CD4-positive, alpha-beta T cell treated with Interleukin-17A for 4 hours (primary cell): Measurements from ENCODE around the gene TAF11L2.
"Not testable (repeated sequence)": the region's sequence is repeated elsewhere in the genome, so short reads cannot be mapped to it uniquely, and the experiment has no call there.

Experiments used
- DNase-seq: peaks from one replicate; pipeline ENCODE4 v3.0.0-alpha.2; 2020; ENCODE audit warnings: mixed read lengths

Gene TAF11L2

DNA sequence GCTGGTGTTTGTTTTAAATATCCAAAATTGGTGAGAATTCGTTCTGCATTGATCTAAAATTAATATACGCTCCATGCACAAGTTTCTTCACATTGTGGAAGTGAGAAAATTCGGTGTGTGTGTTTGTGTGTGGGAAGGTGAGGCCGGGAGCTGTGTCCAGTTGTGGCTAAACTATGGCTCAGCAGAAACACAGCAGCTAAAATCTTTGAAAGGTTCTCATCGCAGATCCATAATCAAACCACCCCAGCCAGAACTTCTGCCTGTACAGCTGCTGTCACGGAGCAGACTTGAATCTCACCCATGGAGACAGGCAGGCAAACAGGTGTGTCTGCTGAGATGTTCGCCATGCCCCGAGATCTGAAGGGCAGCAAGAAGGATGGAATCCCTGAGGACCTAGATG lies at the start of gene TAF11L2:
TAF11L2 (plus strand) TSS at position 301 of the 400 bp plus-strand sequence.
- not testable (repeated sequence) for DNase-seq

DNA sequence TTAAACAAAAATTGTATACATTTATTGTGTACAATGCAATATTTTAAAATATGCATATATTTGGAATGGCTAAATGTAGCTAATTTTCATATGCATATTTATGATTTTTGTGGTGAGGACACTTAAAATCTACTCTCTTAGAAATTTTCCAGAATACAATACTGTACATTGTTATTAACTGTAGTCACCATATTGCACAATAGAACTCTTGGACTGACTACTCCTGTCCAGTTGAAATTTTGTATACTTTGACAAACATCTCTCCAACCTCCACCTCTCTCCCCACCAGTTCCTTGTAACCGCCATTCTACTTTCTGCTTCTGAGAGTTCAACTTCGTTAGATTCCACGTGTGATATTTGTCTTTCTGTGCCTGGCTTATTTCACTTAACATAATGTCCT lies 49.2 kb upstream of the TAF11L2 start:
- no peak for DNase-seq

DNA sequence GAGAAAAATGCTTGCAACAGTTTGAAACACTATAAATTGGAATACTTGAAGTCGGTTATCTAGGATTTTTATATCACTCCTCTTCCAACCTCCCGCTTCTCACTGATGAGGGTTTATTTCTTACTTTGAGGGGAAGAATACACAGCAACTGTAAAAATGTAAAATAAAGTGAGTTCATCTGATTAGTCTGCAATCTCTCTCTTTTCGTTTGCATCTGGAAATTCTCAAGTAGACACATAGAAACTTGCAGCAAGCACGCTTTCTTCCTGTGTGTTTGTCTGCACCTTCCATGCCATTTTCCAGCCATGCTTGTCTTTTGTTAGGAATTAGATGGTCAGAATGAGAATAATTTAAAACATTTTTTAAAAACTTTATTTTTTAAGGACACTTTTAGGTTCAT lies 45.1 kb upstream of the TAF11L2 start:
- no peak for DNase-seq

DNA sequence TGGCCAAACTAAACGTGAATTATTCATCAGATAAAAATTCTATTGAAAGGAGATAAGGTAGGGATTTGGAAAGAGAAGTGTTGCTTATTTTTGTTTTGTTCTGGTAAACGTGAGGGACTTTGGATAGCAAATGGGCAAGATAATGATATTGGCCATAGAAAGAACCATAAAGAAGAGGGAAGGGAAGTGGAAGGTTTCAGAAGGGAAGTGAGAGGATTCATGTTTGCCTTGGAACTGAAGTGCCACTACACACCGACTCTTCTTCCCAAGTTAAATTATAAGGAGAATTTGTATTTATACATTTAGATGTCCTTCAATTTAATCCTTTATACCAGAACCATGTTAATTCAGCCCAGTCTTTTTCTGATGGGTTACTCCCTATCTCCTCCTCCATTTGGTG lies 42.1 kb upstream of the TAF11L2 start:
- no peak for DNase-seq

DNA sequence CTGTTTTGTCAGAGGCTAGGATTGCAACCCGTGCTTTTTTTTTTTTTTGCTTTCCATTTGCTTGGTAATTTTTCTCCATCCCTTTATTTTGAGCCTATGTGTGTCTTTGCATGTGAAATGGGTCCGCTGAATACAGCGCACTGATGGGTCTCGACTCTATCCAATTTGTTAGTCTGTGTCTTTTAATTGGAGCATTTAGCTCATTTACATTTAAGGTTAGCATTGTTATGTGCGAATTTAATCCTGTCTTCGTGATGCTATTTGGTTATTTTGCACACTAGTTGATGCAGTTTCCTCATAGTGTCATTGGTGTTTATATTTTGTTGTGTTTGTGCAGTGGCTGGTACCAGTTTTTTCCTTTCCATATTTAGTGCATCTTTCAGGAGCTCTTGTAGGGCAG lies 36.2 kb upstream of the TAF11L2 start:
- no peak for DNase-seq

DNA sequence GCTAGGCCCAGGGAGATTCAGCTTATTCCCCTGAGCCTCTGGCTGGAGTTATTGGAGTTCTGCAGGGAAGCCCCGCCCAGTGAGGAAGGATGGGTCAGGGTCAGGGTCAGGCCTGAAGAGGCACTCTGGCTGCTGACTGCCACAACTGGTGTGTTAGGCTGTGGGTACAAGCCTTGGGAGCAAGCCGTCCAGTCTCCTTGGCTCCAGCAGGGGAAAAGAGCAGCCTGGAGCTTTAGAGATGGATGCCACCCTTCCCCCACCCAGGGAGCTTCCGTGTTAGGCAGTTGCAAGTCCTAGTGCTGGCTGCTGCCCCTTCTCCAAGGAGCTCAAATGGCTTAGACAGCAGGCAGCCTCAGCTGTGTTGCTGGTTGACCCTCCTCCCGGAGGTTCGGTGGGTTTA lies 34.4 kb upstream of the TAF11L2 start:
- DNase-seq = no peak

DNA sequence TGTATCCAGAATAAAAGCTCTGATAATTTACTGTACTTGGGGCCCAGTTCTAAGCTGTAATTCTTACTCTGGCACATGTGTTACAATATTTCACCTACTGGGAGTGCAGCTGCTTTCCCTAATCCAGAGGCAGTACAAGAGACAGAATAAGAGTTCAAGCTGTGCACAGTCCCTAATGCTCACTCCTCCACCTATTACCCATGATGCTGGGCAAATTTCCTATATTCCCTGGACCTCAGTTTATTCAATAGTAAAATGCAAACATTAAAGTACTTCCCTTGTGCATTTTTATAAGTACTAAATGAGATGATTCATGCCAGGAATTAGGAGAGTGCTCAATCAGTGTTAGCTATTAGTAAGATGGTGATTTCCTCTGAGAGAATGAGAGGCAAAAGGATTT lies 28.0 kb upstream of the TAF11L2 start:
- no peak for DNase-seq

DNA sequence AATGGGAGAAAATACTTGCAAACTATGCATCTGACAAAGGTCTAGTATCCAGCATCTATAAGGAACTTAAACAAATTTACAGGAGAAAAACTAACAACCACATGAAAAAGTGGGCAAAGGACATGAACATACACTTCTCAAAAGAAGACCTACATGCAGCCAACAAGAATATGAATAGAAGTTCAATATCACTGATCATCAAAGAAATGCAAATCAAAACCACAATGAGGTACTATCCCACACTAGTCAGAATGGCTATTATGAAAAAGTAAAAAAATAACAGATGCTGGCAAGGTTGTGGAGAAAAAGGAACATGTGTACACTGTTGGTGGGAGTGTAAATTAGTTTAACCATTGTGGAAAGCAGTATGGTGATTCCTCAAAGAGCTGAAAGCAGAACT lies 23.0 kb upstream of the TAF11L2 start:
- DNase-seq = not testable (repeated sequence)

DNA sequence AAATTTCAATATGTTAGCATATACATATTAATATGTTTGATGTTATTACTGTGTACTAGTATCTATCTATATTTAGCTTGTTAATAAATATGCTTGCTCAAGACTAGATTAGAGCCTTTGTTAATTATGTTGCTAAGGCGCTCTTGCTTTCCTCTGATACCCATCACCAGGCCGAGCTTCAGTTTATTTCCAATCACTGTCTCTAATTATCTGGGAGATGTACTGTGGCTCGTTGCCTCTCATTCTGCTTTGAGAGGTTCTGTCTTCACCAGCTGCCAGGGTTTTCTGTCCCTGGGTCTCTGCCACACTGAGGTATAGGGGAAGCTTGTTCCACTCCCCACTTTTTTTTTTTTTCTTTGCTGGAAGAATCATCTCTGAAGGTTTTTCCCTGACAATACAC lies 21.0 kb upstream of the TAF11L2 start:
- DNase-seq = no peak

DNA sequence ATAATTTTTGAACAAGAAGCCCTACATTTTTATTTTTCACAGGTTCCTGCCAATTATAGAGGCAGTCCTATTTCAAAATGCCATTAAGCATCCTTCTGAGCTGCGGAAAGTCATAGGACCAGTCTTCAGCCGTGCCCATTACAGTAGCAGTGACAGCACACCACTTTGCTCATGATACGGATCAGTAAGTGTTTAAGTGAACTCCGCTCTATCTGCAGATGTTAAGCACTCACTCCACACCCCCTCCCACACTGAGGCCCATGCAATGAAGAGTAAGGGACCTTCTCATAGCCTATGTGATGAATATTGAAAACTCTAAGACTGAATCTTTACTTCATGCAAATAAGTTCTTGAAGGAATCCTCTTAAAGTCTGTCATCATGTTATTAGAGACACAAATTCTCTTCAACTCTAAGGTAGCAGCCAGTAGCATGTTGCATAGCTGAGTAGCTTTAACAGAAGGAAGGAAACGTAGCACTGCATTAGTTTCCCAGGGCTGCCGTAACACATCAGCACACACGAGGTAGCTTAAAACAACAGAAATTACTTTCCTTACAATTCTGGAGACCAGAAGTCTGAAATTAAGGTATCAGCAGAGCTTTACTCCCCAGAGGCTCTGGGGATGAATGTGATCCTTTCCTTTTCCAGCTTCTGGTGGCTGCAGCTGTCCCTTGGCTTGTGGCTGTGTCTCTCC lies 20.3 kb upstream of the TAF11L2 start:
- DNase-seq = no peak

DNA sequence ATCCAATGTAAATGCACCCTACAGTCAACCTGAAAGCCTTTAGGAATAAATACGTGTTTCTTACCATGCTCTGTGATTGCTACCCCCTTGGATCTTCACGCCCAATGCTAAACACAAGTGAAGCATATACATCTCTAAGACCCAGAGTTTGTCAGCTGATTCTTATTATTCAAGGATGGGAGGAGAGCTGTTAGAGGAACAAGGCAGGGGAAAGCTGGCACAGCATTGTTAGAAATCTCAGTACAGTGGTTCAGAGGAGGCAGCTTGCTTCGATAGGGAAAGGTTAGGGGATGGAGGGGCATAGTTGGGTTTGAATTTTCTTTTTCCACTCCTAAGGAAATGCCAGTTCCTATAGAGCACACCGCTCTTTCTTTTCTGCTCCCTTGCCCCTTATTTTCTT lies 16.7 kb upstream of the TAF11L2 start:
- no peak for DNase-seq

DNA sequence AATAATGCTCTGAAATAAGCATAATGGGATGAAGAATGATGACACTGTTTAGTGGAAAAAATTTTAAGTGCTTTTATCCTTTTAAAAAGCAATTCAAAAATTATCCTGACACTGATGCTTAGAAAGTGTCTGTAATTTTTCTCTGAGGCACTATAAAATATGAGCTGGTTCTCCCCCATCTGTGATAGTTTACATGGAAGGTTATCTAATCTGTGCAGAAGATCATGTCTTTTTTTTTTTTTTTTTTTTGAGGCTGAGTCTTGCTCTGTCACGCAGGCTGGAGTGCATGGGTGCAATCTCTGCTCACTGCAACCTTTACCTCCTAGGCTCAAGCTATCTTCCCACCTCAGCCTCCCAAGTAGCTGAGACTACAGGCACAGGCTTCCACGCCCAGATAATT lies 15.2 kb upstream of the TAF11L2 start:
- DNase-seq = no peak

DNA sequence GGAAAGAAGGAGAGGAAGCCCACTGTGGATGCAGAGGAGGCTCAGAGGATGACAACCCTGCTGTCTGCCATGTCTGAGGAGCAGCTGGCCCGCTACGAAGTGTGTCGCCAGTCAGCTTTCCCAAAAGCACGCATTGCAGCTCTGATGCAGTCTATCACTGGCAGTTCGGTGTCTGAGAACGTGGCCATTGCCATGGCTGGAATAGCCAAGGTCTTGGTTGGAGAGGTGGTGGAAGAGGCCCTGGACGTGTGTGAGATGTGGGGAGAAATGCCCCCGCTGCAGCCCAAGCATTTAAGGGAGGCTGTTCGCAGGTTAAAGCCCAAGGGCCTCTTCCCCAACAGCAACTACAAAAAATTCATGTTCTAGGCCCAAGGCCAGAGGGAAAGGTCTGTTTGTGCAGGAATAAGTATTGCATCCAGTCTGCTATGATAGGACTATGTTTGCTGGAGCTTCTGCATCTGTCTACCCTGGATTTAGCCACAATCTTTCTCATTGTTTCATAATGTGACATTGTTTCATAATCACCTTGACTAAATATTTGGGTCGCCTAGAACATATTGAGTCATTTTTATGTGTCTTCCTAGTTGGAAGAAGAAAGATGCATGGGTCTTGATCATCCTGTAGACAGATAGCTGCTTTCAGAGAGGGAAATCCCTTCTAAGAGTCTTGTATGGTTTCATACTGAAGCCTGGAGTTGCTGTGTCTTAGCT lies 11.4 kb upstream of the TAF11L2 start:
- DNase-seq = not testable (repeated sequence)

DNA sequence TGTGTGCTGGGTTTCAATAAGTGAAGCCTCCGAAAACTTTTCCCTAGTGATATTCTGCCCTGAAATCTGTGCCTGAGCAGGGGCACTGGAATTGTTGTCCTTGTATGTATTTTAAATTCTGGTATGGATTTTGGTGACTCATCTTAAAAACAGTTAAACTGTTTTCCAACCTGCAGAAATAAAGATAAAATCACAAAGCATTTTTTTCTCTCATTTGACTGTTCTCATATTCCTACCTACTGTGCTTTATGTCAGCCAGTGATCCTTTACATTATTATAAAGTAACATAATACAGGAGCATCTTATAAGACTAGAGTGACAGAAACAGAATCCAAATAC lies 10.9 kb upstream of the TAF11L2 start:
- DNase-seq = no peak

DNA sequence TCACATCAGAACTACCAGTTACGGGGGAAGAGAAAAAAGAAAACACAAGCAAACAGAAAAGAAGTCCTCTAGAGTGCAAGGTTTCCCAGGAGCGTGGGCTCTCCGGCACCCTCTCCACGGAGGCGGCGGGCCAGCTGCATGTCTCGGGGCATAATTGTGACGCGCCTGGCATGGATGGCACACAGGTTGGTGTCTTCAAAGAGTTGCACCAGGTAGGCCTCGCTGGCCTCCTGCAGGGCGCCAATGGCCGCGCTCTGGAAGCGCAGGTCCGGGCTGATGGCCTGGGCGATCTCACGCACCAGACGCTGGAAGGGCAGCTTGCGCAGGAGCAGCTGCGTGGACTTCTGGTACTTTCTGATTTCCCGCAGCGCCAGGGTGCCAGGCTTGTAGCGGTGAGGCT lies 6.8 kb upstream of the TAF11L2 start:
- DNase-seq = not testable (repeated sequence)

DNA sequence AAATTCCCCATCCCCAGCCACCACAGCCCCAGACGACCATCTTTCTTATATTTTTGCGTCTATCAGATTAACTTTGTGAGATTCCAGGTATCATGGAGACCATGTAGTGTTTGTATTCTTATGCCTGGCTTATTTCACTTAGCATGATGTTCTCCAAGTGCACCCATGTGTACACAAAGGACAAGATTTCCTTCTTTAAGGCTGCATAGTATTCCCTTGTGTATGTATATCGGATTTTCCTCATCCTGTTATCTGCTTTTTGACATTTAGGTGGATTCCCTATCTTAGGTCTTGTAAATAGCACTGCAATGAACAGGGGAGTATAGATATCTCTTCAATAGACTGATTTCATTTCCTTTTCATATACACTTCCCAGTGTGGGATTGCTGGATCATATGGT lies 5.3 kb upstream of the TAF11L2 start:
- DNase-seq = no peak

DNA sequence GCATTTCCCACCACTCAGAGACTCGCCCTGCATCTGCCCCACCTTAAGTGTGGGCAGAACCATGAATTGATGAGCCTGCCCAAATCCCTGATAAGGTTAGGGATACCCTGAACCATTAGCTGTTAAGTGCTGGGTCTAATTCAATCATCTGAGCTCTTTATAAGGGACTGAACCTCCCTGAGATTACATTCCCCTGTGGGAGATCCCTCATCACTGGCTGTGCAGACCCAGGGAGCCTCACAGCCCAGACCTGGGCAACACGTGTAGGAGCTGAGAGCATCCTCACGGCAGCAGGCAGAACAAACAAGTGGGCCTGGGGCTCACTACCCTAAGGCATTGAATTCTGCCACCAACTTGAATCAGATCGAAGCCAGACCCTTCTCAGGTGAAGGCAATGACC lies 585 bp upstream of the TAF11L2 start:
- no peak for DNase-seq

DNA sequence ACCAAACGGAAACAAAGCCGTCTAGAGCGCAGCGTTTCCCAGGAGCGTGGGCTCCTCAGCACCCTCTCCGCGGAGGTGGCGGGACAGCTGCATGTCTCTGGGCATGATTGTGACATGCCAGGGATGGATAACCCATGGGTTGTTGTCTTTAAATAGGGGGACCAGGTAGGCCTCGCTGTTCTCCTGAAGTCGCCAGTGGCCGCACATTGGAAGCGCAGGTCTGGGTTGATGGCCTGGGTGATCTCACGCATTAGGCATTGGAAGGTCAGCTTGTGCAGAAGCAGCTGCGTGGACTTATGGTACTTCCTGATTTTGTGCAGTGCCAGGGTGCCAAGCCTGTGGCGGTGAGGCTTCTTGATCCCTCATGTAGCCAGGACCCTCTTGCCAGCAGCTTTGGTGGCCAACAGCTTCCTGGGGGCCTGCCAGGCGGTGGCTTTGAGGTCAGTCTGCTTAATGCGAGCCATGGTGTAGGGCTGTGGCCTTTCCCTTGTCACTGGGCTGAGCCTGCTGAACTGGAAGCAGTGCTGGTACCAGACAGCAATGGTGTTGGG lies 13.8 kb downstream of the TAF11L2 start:
- DNase-seq = no peak

DNA sequence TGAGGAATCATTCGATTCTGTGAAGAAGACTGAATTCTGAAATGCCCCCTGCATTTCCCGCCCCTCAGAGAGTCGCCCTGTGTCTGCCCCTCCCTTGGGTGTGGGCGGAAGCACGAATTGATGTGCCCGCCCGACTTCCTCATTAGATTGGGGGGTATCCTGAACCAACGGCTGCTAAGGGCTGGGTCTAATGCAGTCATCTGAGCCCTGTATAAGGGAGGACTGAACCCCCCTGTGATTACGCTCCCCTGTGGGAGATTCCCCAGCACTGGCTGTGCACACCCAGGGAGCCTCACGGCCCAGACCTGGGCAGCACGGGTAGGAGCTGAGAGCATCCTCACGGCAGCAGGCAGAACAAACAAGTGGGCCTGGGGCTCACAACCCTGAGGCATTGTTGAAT lies 19.5 kb downstream of the TAF11L2 start:
- not testable (repeated sequence) for DNase-seq

DNA sequence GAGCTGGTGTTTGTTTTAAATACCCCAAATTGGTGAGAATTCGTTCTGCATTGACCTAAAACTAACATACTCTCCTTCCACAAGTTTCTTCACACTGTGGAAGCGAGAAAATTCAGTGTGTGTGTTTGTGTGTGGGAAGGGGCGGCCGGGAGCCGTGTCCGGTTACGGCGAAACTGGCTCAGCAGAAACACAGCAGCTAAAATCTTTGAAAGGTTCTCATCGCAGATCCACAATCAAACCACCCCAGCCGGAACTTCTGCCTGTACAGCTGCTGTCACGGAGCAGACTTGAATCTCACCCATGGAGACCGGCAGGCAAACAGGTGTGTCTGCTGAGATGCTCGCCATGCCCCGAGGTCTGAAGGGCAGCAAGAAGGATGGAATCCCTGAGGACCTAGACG lies 20.0 kb downstream of the TAF11L2 start, which contains the start of gene TAF11L3:
TAF11L3 (plus strand) TSS at position 301 of the 400 bp plus-strand sequence.
- DNase-seq = not testable (repeated sequence)

DNA sequence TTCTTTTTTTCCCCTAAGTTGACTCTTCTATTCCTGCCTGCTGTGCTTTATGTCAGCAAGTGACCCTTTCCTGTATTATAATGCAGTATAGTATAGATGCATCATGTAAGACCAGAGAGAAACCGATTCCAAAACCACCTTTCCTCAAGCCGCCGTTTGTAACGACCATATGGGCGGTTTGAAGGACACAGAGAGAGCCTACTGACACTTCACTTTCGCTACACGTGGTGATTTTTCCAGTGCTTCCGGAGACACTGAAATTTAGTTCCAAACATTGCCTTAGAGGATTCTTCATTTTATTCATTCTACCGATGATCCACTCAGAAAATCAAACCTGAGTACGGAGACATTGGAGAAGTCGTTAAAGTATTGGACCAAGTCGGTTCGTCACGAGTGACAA lies 21.5 kb downstream of the TAF11L2 start:
- DNase-seq = not testable (repeated sequence)

DNA sequence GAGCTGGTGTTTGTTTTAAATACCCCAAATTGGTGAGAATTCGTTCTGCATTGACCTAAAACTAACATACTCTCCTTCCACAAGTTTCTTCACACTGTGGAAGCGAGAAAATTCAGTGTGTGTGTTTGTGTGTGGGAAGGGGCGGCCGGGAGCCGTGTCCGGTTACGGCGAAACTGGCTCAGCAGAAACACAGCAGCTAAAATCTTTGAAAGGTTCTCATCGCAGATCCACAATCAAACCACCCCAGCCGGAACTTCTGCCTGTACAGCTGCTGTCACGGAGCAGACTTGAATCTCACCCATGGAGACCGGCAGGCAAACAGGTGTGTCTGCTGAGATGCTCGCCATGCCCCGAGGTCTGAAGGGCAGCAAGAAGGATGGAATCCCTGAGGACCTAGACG lies 23.5 kb downstream of the TAF11L2 start, which contains the start of gene TAF11L4:
TAF11L4 (plus strand) TSS at position 301 of the 400 bp plus-strand sequence.
- not testable (repeated sequence) for DNase-seq

DNA sequence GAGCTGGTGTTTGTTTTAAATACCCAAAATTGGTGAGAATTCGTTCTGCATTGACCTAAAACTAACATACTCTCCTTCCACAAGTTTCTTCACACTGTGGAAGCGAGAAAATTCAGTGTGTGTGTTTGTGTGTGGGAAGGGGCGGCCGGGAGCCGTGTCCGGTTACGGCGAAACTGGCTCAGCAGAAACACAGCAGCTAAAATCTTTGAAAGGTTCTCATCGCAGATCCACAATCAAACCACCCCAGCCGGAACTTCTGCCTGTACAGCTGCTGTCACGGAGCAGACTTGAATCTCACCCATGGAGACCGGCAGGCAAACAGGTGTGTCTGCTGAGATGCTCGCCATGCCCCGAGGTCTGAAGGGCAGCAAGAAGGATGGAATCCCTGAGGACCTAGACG lies 26.9 kb downstream of the TAF11L2 start, which contains the start of gene TAF11L5:
TAF11L5 (plus strand) TSS at position 301 of the 400 bp plus-strand sequence.
- DNase-seq = not testable (repeated sequence)

DNA sequence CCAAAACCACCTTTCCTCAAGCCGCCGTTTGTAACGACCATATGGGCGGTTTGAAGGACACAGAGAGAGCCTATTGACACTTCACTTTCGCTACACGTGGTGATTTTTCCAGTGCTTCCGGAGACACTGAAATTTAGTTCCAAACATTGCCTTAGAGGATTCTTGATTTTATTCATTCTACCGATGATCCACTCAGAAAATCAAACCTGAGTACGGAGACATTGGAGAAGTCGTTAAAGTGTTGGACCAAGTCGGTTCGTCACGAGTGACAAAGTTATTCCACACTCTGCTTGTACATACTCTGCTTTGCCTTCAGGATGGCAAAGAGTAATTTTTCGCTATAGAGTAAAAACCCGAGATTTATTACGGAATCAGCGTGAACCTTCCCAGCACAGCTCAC lies 28.5 kb downstream of the TAF11L2 start:
- DNase-seq = not testable (repeated sequence)
